Femur (tissue), 1 donor: Measurements from ENCODE around the gene SLC9A9.
A peak's percentile ranks its signal among the peaks of the same experiment; 100 is the strongest.
"Not testable (repeated sequence)": the region's sequence is repeated elsewhere in the genome, so short reads cannot be mapped to it uniquely, and the experiment has no call there.

Experiments
- DNase-seq: peaks from one replicate; pipeline ENCODE4 v3.0.0-alpha.2; 2017

Gene SLC9A9

DNA sequence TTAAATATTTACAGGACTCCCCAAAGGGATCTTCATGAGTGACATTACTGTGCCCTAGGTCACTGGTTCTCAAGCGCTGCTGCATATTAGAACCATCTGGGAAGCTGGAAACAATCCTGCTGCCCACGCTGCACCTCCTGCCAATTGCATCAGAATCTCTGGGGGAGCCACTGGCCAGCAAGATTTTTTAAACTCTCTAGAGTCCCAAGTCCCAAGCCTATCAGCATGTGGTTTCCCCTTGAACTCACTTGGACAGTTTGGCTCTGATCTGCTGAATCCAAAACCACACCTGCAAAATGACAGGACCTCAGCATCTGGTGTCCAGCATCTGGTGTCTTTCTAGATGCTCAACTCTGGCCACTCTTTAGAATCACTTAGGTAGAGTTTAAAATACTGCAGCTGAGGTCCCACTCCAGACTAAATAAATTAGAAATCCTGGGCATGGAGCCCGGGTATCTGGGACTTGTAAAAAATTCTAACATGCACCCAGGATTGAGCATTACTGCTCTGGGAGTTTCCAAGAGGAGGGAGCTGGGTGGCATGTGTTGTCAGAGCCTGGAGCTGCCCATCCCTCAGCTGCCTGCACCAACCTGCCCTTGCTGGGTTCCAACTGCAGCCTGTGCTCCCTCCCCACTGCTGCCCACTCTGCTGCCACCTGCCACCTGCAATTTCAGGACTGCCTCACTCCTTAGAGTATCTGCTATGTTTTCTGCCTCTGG is 311.3 kb downstream of the SLC9A9 start:
- peak; percentile 20 for DNase-seq

DNA sequence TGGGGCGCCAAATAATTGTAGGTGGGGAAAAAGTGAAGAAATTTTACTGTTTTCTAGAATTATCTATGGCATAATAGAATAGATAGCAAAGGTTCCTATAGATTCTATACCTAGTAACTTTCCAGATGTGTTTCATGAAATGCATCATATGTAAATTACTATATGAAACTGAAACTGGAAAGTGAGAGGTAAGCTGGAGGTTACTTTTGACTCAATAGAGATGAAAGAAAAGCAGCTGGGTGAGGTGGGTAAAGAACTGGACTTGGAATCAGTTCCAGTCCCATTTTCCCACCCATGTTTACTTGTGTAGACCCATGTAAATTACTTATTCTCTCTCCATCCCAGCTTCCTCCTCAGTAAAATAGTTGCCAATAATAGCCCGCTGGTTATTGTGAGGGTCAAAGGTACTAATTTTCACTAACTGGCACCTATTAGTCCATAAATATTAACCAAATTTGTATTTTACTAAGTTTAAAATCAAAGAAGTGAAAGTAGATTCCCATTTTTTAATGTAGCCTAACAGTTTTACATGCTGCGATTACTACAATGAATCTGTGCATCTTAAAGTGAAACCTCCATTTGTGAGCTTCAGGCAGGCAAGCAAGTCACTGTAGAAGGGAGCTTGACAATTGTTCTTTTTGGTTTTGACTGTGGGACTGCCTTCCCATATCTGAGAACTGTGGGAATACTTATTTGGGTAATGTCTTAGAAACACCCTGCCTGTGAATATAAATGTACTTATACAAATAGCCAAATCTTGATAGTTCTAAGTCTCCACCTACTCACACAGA is 312.1 kb downstream of the SLC9A9 start:
- DNase-seq: no peak

DNA sequence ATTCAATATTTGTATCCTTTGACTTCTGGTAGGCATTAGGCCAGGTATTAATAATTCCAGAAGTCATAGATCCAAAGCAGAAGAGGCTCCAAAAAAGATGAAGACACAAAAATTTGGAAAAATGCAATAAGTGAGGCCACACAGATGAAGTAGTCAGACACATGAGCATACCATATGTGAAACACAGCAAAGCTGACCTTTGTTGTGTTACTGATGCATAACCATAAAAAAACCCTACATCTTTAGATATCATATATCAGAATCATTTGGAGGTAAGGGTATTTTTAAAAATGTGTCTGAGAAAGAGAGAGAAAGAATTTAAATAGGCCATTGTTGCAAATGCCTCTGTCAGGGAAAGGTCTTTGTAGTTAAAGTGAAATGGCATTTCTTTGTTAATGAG is 314.9 kb downstream of the SLC9A9 start:
- DNase-seq: no peak

DNA sequence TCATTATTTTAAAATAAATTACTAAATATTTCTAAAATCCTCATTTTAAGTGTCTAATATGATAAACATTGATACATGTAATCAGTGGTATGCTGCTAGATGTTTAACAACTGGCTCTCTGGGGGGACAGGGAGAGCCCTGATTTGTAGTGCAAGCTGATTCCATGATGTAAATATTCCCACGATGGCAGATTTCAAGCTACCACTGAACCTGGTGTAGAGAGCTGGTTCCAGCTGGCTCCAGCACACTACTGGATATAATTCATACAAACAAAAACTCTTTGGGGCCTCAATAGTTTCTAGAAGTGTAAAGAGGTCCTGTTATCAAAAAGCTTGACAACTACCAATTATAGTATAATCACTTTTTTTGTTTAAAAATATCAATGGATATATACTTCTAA is 316.2 kb downstream of the SLC9A9 start:
- no peak for DNase-seq

DNA sequence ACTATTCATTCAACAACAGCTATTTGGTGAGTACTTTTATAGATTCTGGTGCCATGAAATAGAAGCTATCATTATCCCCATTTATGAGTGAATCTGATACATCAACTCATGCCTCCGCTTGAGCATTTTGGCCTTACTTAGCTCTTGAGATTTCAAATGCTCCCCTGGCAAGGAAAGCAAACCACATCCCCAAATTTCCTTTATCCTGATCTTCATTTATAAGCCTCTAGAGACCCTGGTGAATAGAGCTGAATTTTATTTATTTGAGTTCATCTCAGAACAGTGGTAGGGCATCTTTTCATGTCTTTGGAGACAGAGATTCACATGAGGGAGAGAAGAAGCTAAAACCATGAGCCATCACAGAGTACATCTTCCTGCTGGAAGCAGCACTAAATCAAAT is 317.2 kb downstream of the SLC9A9 start:
- no peak for DNase-seq

DNA sequence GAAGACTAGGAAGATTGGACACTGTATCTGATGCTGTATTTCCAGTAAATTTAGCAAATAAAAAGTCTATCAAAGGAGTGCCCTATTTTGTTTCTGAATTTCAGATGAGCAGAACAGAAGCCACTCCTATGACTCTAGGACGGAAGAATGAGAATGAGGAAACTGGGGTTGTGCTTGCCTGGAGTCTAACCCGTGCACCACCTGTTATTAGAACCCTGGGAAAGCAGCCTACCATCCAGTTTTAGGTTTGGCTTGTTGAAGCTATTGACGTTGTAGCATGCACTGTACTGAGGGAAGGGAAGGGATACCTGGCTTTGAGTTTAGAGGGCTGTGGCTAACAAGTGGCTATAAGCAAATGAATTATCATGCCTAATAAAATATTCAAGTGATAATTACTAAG is 318.5 kb downstream of the SLC9A9 start:
- DNase-seq: no peak

DNA sequence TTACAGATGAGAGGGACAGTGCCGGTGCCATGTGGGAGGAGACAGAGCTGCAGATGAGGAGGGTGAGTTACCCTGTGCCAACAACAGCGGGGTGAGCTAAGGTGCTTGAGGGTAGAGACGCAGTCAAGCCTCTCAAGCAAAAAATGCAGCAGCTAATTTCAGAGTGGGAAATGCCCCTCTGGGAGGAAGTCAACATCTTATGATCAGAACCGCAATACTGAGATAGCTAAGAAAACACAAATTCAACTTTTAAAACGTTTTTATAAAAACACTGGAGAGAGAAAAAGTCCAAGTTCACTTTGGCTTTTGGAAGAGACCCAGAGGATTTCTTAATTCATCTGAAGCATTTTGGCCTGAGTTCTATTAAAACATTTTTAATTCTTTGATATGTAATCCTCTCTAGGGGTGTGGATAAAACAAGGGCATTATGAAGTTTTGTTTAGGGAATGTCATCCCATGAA is 319.2 kb downstream of the SLC9A9 start:
- DNase-seq: peak; percentile 43

DNA sequence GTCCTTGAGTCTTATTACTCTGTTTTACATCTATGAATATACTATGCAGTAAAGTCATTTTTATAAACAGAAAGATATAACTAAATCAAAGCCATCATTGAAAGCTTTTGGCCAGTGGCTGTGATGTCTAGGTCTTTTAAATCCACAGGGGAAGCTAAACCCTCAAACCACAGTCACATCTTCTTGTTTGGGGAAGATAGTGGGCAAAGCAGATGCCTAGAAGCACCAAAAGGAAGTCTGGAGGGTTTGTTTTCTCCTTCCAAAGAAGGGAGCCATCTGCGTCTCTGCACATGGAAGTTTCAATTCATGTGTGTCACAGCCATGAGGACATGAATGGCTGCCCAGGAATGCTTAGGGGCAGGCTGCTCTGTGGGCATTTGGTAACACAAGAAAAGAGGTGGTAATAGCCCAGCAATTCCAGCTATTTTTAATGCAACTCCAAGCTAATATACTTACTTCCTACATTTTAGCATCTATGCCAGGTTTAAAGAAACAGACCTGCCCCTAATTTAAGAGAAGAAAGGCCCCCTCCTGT is 322.2 kb downstream of the SLC9A9 start:
- DNase-seq: no peak

DNA sequence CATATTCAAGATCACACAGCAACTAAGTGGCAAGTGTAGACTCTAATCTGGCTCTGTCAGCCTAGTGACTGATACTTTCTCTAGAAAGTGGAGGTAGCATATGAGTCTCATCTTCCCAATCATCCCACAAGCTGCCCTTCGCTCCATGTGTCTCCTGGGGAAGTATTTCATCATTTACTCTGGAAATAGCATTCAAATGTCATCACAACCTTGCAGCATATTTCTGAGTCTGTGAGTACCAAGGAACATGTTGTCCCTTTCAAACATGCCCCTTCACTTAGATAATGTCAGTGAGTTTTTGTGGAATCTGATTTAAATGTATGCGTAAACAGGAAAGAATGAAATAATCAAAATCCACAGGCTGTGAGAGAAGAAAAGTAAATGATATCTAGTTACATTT is 322.9 kb downstream of the SLC9A9 start:
- DNase-seq: no peak

DNA sequence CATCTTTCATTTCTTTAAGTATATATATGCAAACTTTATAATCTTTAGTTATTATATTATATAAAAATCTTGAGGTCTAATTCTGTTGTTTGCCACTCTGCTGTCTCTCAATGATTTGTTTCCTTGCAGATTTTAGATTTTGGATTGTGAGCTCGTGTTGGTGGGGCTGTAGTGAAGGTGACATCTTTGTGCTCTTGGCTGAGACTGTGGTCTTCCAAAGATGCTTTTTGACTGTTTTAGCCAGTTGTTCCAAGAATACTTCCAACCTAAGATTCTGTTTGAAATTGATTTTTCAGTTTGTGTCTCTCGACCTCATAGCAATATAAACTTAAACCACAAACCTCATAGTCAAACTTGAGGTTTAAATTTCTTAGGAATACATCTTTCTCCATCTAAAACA is 326.5 kb downstream of the SLC9A9 start:
- DNase-seq: no peak

DNA sequence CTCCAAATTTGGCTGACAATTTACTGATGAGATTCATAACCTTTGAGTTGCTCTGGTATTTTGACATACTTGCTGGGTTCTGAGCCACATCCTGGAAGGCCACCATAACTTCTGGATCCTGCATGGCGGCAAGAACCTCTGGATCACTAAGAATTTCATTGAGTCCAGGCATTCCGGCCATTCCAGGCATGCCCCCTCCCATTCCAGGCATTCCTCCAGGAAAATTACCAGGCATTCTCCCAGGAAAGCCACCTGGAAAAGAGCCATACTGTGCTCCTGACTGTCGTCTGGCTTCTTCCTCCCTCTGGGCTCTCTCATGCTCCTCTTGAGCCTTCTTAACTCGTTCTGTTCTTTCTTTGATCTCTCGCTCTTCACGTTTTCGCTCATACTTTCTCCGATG is 331.1 kb downstream of the SLC9A9 start:
- DNase-seq: not testable (repeated sequence)

DNA sequence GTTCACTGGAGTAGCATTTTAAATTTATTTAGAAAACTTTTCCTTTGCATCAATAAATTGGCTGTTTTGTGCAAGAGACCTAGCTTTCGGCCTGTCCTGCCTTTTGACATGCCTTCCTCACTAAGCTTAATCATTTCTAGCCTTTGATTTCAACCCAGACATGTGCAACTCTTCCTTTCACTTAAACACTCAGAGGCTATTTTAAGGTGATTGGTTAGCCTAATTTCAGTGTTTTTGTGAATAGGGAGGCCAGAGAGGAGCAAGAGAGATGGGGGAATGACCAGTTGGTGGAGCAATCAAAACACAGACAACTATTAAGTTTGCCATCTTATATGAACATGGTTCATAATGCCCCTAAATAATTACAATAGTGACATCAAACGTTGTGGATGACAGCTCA is 333.4 kb downstream of the SLC9A9 start:
- no peak for DNase-seq

DNA sequence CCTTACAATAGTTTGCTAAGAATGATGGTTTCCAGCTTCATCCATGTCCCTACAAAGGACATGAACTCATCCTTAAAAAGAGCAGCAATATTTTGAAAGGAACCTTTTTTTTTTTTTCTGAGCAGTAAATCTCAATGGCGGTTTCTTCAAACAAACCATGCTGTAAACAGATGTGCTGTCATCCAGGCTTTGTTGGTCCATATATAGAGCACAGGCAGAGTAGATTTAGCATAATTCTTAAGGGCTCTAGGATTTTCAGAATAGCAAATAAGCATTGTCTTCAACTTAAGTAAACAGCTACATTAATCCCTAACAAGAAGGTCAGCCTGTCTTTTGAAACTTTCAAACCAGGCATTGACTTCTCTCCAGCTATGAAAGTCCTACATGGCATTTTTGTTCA is 334.2 kb downstream of the SLC9A9 start:
- no peak for DNase-seq

DNA sequence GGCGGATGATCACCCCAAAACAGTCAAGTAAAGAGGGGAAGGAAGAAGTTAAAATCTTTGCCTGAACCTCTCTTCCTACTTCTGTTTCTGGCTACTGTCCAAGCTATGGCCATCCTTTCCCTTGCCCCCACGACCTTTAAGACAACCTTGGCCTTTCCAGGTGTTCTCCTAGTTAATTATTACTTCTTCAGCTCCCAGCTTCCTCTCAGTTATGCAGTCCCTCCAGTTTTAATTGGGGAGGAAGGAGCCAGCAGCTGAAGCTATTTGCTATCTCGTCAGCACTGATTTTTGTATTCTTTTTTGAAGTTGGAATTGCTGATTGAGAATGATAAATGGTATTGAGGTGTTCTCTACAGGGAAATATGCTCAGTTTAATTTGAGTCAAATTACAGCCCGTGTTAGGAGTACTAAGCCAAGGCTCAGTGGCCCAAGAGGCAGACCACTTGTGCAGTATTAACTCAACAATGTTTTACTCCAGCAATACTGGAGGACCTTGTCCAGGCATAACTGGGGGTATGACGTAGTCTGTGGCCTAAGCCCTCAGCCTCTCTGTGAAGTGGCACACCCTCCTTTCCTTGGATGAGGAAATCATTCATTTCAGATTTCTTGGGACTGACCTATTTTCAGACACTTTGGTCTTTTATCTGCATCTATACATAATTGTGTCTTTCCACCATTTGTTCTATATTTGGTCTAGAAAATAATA is 336.9 kb downstream of the SLC9A9 start:
- DNase-seq: no peak

DNA sequence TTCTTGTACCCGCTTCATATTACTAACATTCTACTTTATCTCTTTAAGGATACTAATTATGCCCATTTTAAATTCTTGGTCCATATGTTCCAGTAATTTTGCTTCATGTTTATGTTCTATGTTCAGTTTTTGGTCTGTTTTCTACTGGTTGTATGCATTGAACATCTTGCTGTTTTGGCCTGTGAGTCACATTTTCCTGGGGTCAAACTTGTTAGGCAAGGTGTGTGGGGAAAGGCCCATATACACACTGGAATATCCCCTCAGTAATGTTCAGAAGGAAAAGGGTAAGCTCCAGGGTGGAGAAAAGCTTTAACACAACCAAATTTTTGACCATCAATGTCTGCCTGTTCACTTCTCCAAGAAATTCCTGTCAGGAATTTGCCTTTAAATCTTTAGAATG is 337.7 kb downstream of the SLC9A9 start:
- no peak for DNase-seq

DNA sequence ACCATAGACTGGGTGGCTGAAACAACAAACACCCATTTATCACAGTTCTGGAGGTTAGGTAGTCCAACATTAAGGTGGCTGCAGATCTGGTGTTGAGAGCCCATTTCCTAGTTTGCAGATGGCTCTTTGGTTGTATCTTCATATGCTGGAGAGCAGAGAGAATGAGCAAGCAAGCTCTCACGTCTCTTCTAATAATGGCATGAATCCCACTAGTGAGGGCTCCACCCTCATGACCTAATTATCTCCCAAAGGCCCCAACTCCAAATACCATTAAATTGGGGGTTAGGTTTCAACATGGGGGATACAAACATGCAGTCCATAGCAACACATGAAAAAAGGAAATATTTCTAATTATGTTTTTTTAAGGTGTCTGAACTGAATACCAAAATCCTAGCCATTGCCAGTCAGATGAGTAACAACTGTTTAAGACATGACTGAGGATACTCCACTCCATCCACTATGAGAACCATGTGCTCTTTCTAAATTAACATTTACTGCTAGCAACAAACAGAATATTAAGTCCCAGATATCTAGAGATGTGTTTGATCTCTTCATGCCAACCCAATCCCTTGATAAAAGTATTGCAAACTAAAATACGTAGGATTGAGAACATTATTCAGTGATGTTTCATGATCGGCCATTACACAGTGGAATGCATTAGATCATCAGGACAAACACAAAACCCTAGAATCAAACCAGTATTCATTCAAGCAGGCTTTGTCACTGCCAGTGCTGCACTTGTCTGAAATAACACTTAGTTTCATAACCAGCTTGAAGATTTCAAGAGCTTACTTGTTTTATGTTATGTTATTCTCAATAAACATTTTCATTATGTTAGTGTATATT is 340.3 kb downstream of the SLC9A9 start:
- no peak for DNase-seq

DNA sequence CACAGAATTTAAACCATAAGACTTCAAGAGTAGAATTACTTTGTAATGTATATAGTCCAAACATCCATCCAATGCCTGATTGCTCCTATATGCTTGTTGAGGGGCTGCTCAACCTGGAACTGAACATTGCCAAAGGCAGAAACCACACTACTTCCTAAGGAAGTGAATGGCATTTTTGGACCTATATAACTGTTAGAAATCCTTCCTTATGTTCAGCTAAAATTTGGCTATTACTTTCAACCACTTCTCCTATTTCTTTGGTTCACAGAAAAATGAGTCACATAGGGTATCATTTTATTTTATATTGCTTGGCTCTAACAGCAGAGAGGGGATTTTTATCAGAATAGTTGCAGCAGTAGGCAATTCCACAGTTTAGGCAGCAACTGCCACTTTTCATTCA is 342.1 kb downstream of the SLC9A9 start:
- DNase-seq: no peak

DNA sequence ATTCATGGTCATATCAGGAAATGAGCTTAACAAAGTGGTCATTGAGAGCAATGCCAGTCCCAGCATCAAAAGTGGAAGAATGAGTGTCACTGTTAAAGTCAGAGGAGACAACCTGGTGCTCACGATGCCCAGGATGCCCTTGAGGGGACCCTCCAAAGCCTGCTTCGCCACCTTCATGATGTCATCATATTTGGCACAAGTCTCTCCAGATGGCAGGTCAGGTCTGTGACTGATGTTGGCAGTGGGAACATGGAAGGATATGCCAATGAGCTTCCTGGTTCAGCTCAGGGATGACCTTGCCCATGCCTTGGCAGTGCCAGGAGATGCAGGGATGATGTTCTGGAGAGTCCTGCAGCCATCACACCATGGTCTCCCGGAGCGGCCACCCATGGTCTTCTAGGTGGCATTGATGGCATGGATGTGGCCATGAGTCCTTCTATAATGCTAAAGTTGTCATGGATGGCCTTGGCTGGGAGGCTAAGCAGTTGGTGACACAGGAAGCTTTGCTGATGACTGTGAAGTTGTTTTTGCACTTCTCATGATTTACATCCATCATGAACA is 344.9 kb downstream of the SLC9A9 start:
- DNase-seq: no peak

DNA sequence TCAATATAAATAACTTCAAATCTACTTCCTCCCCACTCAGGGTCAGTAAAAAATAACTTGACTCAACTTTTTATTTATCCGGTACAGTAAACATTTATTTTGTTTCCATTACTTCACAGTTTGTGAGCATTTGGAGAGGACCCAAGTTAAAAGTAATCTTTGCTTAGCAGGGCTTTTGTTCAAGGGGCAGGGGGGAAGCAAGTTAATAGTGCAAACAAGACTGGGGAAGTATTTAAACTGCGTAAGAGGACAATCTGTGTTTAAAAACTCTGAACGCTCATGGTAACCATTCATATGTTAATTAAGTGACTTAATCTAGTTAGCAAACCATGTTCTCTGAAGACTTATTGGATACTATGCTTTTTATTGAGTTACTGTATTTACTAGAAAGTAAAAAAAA is 346.2 kb downstream of the SLC9A9 start:
- DNase-seq: no peak

DNA sequence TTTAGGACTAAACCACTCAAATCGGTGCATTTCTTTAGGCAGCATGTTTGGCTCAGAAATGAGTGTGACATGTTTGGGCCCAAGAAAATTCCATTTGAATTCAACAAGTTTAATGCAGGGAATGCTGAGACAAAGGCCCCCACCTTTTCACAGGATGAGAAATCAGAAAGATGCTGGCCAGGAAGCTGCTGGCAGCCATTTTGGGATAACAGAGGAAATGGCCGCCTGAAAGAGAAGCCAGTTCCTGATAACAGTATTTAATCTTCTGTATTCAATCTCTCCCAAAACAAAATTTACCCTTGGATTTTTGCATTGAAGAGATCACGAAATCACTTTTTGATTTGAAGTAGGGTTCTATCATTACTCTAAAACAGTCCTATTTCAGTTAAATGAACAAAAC is 350.9 kb downstream of the SLC9A9 start:
- no peak for DNase-seq

DNA sequence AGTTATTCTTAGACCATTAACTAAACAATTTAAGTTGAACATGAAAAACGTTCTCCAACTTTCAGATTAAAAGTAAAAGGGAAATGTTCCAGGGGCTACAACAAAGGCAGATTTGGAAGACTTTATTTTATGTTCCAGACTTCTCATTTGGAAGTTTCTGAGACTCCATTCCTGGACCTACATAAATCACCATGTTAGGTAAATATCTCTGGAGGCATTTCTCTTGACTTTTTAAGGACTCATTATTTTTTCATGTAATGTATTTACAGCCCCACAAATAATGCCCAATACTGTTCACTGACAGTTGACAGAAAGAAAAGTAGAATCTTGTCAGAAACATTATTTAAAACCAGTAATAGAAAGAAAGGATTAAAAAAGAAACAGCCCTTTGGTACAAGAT is 352.1 kb downstream of the SLC9A9 start:
- no peak for DNase-seq

DNA sequence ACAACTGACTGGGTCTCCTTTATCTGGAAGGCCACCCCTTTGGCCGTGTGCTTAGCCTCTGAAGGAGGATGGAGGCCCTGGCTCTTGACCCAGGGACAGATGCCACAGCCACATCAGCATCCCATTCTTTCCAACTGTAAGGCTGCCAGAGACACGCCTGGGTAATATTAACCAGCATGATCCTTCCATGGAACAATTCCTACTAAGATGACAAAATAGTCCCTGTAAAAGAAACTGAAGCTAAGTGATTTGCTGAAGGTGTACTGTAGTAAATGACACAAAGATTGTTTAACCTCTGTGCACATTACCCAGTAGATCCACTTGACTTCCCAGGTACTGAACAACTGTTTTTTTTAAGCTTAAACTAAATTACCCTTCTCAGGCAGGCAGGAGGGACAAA is 352.7 kb downstream of the SLC9A9 start:
- no peak for DNase-seq
